NCI-H187 treated with DMSO at 0.1 percent for 48 hours (cell line): ENCODE measurements around the gene RASD2.
A peak's percentile ranks its signal among the peaks of the same experiment; 100 is the strongest.

Experiments
- DNase-seq: peaks from one replicate; lab custom pipeline; 2025; lab: John Stamatoyannopoulos, UW

RASD2 gene

GRCh38 chr22:35582861-35583670, 42.4 kb downstream of the RASD2 start:
- DNase-seq: peak; percentile 1

- DNase-seq: no peak
Observed at GRCh38 chr22:35586771-35587170, 46.1 kb downstream of the RASD2 start.

DNA sequence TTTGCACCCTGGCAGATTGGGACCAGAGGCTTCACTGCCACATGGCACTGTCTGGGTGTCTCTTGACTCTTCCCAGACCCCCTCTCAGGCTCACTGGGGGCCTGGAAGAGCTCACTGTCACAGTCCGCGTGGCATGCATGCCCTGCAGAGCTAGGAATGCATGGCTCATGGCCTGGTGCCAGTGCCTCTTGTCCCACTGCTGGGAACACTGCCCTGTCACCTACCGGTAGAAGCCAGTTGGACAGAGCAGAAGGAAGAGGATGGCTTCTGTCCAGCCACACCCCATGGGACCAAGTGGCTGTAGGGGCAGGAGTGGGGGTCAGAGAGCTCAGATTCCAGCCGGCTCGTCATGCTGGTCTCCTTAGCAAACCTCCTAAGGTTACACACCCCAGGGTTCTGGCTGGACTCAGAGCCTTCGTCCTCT, 46.8 kb downstream of the RASD2 start:
- DNase-seq: no peak

DNA sequence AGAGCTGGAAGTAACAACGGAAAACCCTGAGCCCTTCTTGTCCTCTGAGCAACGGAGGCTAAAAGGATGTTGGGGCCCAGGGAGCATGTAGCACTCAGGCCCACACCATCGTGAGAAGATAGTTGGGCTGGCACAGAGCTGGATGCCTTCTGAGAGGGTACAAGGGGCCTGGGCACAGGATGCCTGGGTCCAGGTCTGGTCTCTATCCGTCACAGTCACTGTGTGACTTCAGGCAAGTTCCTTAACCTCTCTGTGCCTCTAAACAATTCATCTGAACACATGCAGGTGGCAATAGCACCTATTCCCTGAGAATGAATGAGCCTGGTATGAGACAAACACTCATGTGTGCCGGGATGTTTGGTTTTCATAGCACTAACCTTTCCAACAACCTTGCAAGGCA, 47.3 kb downstream of the RASD2 start:
- DNase-seq: no peak

GRCh38 chr22:35589071-35589755, 48.6 kb downstream of the RASD2 start:
- no peak for DNase-seq

DNA sequence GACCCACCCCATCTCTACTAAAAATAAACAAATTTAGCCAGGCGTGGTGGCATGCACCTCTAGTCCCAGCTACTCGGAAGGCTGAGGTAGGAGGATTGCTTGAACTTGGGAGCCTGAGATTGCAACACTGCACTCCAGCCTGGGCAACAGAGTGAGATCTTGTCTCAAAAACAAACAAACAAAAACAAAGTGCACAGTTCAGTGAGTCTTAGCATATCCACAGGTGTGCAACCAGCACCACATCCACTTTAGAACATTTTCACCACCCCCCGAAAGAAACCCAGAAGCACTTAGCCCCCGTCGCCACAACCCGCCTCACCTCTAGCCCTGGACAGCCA, 49.1 kb downstream of the RASD2 start:
- no peak for DNase-seq

DNA sequence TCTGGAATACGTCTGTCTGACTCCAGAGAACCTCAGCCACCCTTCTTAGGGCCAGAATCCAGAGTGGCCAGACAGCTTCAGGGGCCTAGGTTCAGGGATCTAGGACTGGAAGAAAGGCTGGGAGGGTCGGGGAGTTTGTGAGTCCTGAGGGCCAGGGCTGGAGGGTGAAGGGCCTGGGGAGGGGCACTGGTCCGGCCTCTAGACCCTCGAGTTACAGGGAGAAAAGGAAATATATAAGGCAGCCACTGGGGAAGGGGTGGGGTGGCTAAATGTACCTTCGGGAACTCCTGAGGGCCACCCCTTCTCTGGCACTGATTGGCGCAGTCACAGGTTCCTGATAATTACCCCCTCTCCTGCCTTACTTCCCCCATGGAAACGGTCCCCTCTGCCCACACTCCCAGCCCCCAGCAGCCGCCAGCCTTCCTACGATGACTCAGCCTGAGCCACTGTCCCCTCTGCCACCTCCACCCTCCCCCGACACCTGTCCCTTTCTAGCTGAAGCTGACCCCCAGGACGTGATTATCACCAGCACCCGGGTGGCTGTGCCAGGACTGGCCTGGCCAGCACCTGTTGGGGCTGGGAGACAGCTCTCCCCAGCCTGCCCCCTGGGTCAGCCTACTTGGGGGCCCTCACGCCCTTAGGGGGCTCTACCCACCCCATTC, 50.1 kb downstream of the RASD2 start:
- DNase-seq: no peak

- DNase-seq: no peak
Observed at GRCh38 chr22:35591714-35592417, 51.2 kb downstream of the RASD2 start.

DNA sequence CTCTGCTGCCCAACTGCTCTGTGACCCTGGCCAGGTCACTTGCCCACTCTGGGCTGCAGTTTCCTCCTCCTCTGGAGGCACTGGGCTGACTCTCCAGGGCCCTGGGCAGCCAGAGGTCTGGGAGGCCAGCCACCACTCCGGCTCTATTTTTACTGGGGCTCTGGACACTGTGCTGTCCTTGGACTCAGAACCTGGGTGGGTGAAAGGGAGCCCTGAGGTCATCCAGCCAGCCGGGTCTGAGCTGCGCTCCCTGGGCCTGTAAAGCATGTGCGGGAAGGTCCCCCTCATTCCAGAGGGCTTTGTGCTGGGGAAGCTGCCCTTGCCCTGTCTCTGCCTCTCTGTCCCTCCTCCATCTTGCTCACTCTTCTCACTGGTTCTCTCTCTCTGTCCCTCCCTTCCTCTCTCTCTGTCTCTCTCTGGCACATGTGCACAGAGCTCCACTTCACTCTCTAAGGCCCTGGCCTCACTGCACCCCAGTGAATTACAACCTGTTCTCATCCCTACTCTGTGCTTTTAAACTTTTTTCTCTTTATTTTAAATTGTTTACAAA, 51.9 kb downstream of the RASD2 start:
- DNase-seq: no peak

- DNase-seq: no peak
Observed at GRCh38 chr22:35593071-35593890, 52.6 kb downstream of the RASD2 start.

- no peak for DNase-seq
Observed at GRCh38 chr22:35593891-35594470, 53.4 kb downstream of the RASD2 start.

GRCh38 chr22:35594686-35595085, 54.1 kb downstream of the RASD2 start:
- DNase-seq: no peak

GRCh38 chr22:35596821-35597220, 56.2 kb downstream of the RASD2 start:
- no peak for DNase-seq

DNA sequence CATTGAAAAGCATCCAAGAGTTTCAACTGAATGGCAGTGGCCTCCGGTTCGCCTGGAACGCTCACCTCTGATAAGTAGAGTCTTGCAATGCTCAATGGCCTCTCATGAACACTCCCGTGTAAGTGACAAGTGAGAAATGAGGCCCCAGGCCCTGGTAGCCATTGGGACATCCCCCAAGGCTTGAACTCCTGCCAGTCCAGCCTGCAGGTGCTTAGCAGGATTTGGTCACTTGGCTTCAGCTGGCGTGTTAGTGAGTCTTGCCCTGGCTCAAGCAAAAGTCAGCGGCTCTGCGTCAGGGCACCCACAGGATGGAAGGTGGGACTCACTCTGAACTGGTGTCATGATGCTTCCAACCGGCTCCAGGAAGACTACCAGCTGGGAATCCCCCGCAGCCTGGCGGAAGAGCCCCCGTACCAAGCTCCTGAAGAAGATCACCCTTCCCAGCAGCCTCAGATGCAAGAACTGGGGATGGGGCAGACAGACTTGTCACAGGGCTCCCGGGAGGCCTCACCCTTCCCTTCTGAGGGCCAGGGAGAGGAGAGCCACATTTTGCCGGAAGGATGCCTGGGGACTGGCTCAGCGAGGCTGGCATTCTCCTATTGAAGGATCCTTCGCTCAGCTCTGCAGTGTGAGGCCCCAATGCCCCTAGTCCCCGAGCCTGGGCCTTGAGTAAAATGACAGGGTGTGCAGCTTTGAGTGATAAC, 57.2 kb downstream of the RASD2 start:
- DNase-seq: no peak

DNA sequence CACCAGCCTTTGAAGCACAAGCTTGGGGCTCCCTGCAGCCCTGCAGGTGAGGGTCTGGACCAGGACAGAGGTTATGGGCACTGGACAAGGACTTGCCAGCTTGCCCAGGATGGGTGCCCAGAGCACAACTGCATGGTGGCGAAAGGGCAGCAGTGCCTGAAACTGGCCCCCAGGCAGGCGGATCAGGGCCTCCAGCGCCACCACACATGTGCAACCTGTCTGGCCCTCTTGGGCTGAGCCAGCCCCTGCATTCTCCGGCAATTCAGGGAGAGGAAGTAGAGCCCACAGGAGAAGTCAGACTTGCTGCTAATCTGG, 57.7 kb downstream of the RASD2 start:
- DNase-seq: no peak

DNA sequence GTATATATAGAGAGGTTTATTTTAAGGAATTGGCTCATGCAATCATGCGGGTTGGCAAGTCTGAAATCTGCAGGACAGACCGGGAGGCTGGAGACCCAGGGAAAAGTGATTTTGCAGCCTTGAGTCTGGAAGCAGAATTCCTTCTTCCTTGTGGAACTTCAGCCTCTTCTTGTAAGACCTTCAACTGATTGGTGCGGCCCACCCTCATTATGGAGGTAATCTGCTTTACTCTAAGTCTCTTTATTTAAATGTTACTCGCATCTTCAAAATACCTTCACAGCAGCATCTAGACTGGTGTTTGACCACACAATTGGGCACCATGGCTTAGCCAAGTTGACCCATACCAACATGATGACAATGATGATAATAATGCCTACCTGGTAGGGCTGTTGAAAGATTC, 58.7 kb downstream of the RASD2 start:
- no peak for DNase-seq

DNA sequence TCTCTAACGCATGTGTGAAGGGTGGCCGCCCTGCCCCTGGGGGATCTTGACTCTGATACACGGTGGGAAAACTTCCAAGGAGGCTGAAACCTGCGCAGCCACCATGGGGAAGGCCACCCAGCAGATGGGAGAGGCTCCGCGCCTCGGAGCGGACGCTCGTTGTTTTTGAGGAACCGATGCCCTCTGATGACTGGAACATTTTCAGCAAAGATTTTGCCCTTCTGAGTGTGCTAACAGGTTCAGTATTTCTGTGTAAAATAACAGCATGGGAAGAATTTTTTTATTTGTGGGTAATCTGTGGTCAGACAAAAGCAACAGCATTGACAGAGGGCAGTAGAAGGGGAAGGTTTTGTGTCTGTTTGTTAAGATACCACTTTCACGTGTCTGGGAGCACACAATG, 59.8 kb downstream of the RASD2 start:
- DNase-seq: no peak

GRCh38 chr22:35601013-35601580, 60.5 kb downstream of the RASD2 start:
- no peak for DNase-seq

DNA sequence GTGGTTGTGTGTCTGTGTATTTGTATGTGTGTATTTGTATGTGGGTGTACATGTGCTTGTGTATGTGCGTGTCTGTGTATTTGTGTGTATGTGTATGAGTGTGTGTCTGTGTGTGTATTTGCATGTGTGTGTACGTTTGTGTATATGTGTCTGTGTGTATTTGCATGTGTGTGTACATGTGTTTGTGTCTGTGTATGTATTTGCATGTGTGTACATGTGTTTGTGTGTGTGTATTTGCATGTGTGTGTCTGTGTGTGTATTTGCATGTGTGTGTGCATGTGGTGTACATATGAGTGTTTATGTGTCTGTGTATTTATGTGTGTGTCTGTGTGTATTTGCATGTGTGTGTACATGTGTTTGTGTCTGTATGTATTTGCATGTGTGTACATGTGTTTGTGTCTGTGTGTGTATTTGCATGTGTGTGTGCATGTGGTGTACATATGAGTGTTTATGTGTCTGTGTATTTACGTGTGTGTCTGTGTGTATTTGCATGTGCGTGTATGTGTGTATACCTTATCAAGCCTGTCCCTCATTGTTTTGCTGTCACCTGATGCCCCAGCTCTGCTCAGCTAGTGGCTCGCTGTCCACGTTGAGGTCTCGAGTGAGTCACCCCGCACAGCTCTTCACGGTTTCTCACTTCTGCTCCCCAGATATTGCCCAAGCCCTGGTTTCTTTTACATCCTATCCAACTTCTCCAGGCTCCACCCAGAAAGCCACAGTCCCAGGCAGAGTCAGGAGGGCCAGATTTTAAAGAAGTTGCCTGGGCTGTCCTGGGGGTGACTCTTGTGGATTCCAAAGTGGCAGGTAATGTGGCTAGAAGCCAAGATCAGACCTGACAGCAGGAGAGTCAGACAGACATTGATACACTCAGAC, 61.3 kb downstream of the RASD2 start:
- no peak for DNase-seq
